Fibroblast of villous mesenchyme (primary cell): ENCODE measurements around the gene G2E3. TPM values are rescaled to one million over a fixed set of nuclear protein-coding genes. Genes with fewer than 3 reads are reported as not detected.

Experiments
- DNase-seq: peaks from one replicate; pipeline ENCODE4 v3.0.0-alpha.2; 2010; ENCODE audit warnings: low read depth
- H3K4me3 ChIP-seq: 2 replicates; pipeline ENCODE4 v1.5.1; 2011; ENCODE audit warnings: low read depth, mild to moderate bottlenecking, low read length
- CTCF ChIP-seq: IDR thresholded peaks from 2 replicates; pipeline ENCODE4 v1.5.1; 2012; ENCODE audit warnings: low read depth, mild to moderate bottlenecking, low read length; ENCODE audit not compliant: insufficient read depth
- small RNA-seq: library from RNA; depleted of rRNA; stranded (forward); fragments of <200 nt; gene quantifications from one replicate; pipeline ENCODE3, GENCODE V24; 2012
- total RNA-seq: library from RNA; depleted of rRNA; stranded (reverse); fragments of >200 nt; gene quantifications from 2 replicates; pipeline ENCODE4 v1.2.3, GENCODE V29; 2012

Gene G2E3
- total RNA-seq, 1 donor = 38.4 TPM

- no peak for TF ChIP-seq CTCF
- no peak overlapping the region for H3K4me3 ChIP-seq
- DNase-seq = no peak
Observed at GRCh38 chr14:30658645-30659044, 99.7 kb downstream of the G2E3 start.

GRCh38 chr14:30669594-30669993 is 110.6 kb downstream of the G2E3 start:
- H3K4me3 ChIP-seq = no peak overlapping the region
- no peak for TF ChIP-seq CTCF
- DNase-seq = no peak

Small RNA genes lying within 50 kb of the gene (small RNA-seq; reads per million reads assigned to genes)
- not detected for gene RF02271

Other genes starting within 250 kb of the G2E3 start
- 149 and 203 TPM in 2 replicates for gene SCFD1, start 63.2 kb downstream of the G2E3 start, total RNA-seq